NCI-H2081 (cell line): Measurements from ENCODE around the gene CCDC184.
"Not testable (repeated sequence)": the region's sequence is repeated elsewhere in the genome, so short reads cannot be mapped to it uniquely, and the experiment has no call there.

Experiments
- DNase-seq, 2 experiments: peaks; one replicate each; lab custom pipeline; 2025; lab: John Stamatoyannopoulos, UW

The CCDC184 gene

GRCh38 chr12:48203192-48203591, 19.7 kb downstream of the CCDC184 start, which contains the start of gene OR10AD1:
TSS of gene OR10AD1 (minus strand) at chr12:48203292. CDS start at chr12:48203292, 0 bp downstream.
- DNase-seq, result no peak

GRCh38 chr12:48209495-48209894, 26.1 kb downstream of the CCDC184 start:
- DNase-seq, result not testable (repeated sequence)

- no peak for DNase-seq
These were observed 33.3 kb downstream of the CCDC184 start for GRCh38 chr12:48216785-48217184.

- no peak for DNase-seq
These were observed 36.2 kb downstream of the CCDC184 start for GRCh38 chr12:48219631-48220030.

GRCh38 chr12:48220701-48221100, 37.3 kb downstream of the CCDC184 start:
- DNase-seq, result no peak

GRCh38 chr12:48221645-48222044, 38.2 kb downstream of the CCDC184 start:
- no peak for DNase-seq

- DNase-seq, result not testable (repeated sequence)
These were observed 41.1 kb downstream of the CCDC184 start for GRCh38 chr12:48224533-48224932.

GRCh38 chr12:48231169-48231958, 47.9 kb downstream of the CCDC184 start:
- not testable (repeated sequence) for DNase-seq
